ENCODE data around the gene IFT88.

Gene IFT88

DNA sequence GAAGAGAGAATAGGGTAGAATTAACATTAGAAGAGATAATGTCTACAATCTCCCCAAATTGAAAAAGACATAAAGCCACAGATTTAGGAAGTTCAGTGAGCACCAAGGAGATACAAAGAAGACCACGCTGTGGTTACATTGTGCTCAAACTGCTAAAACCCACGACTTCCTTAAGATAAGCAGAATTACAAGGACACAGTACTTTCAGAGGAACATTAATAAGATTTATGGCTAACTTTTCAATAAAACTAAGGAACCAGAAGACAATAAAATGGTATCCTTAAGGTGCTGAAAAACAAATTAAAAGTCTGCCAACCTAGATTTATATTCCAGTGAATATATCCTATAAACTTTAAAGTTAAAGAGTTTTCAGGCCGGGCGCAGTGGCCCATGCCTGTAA, 129.1 kb downstream of the IFT88 start:
- no peak for ATAC-seq

GRCh38 chr13:20699715-20700114, 132.8 kb downstream of the IFT88 start:
- no peak for ATAC-seq

GRCh38 chr13:20700288-20700687, 133.3 kb downstream of the IFT88 start:
- no peak for ATAC-seq

DNA sequence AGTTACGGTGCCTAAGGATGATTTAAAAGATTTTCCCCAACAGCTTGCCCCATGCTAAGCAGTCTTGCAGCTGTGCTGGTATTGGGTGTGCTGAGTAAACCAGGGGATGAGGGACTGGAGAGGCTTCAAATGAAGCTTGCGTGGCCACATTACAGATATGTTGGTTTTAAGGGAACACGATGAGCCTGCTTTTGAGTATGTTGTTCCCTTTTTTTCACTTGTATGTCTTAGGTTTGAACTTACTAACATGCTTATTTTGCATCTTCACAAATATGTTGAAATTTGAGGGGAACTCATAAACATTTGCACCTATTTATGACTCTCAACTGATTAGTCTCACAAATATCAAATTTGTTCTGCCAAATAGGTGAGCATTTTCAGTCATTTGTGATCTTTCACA, 134.5 kb downstream of the IFT88 start:
- no peak for ATAC-seq

DNA sequence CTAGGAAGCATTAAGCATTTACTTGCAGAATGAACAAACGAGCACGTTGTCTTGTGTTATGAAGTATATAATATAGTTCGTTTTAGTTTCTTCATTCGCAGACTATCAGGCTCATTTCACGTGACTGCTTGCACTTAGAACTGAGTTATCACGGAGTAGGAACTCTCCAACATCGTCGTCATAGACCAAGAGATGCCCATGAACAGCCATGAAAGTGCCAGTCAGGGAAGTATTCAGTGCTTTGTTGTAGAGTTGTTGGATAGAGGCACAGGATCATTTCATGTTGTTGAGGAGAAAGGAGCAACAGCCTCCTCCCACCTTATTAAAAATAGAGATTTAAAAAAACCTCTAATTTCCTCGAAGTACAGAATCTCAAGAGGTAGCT, 135.6 kb downstream of the IFT88 start:
- no peak for ATAC-seq

DNA sequence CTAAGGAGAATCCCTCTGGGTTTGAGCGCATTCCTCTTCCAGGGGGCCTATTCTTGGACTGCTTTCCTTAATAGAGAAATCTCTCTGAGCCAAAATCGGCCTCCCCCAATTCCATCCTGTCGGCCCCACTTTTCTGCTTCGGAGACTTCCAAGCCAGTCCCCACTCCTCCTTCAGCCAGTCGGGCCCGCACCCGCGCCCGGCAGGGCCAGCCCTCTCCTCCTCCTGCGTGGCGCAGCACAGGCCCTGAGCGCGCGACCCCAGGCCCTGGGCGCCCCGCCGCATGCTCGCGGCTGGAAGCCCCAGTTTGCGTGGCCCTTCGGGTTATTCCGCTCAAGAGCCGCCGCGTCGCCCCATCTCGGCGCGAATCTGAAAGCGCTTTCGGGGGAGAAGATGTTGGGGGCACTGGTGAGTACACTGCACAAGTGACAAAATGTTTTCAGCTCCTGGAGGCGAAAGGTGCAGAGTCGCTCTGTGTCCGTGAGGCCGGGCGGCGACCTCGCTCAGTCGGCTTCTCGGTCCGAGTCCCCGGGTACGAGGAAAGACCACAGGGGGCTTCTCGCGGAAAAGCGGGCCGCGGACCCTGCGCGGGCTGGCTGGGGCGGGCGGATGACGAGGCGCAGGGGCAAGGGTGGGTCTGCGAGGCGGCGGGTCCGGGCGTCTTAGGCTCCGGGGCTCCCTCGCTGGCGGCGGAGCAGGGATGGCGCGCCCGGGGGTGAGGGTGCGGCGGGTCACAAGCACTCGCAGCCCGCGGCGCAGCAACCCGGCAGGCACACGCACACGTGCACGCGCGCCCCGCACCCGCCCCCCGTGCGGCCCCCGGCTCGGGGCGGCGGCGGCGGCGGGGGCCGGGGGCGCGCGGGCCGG, 136.2 kb downstream of the IFT88 start, which contains the start of gene IL17D:
Gene IL17D (plus strand): TSS at position 785 of the 865 bp plus-strand sequence. CDS start 303 bp downstream, outside the sequence.
- ATAC-seq, result peak; percentile 20 to 26

DNA sequence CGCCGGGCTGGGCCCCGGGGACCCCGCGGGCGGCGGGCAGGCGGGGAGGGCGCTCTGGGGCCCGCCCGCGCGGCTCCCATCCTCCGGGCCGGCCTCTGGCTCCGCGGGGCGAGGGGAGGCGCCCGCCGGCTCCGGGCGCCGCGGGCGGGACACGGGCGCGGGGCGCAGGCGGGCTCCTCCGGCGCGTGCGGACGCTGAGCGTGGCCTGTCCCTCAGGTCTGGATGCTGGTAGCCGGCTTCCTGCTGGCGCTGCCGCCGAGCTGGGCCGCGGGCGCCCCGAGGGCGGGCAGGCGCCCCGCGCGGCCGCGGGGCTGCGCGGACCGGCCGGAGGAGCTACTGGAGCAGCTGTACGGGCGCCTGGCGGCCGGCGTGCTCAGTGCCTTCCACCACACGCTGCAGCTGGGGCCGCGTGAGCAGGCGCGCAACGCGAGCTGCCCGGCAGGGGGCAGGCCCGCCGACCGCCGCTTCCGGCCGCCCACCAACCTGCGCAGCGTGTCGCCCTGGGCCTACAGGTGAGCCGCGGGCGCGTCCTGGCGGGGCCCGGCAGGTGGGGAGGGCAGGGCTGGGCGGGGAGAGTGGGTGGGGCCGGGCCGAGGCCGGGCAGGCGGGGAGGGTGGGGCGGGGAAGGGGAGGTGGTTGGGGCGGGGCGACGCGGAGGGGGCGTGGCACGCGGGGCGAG, 137.0 kb downstream of the IFT88 start:
- ATAC-seq, result peak; percentile 86 to 90

GRCh38 chr13:20704459-20705069, 137.6 kb downstream of the IFT88 start:
- ATAC-seq, result no peak

DNA sequence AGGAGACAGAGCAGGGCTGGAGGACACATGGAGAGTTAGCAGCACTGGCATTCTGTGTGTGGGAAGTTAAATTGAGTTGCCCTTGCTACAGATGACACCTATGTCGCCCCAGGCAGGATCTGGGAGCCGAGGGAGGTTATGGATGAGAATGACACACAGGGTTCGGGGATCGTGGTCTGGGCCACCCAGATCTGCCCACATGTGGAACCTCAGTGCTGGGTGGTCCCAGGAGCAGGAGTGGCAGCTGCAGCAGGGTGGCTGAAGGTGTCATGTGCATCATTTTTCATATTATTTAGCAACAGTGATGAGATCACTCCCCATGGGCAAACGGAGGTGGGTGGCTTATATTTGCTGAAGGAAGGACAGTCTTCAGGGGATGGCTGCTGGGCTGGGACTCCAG, 139.7 kb downstream of the IFT88 start:
- no peak for ATAC-seq

- ATAC-seq, result no peak
Measured at GRCh38 chr13:20708216-20708615, 141.3 kb downstream of the IFT88 start.

DNA sequence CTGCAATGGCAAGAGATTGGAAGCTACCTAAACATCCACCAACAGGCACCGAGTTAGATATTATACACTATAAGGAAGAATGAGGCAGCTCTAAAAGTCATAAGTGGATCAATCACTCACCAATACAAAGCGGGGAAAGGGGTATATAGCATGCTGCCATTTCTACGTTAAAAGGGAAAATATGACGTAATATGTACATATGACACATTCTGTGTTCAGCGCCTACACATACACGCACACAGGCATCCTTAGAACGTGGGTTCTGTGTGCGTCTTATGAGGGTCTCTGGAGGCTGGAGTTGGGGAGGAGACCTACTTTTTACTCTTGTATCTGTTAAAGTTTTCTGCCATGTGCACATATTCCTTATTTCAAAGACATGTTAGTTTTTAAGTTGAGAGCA, 142.4 kb downstream of the IFT88 start:
- ATAC-seq, result no peak

DNA sequence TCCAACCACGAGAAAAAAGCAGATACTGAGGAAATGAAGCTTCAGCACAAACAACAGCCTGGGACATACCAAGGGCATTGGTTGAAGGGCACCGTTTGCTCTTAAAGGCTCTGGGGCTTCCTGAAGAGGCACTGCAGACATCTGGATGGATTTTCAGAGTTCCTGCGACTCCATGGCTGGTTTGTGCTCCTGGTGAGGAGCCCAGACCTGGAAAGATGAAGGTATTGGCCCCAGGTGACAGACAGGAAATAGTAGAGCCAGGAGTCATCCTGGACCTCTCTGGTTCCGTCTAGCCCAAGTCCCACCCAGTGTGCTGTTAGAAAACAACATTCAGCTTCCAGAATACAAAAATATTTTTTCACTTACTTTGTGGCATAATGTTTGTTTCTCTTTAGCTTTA, 142.8 kb downstream of the IFT88 start:
- no peak for ATAC-seq

GRCh38 chr13:20711301-20712044, 144.5 kb downstream of the IFT88 start:
- ATAC-seq, result no peak

- no peak for ATAC-seq
Measured at GRCh38 chr13:20713014-20713376, 146.0 kb downstream of the IFT88 start.

DNA sequence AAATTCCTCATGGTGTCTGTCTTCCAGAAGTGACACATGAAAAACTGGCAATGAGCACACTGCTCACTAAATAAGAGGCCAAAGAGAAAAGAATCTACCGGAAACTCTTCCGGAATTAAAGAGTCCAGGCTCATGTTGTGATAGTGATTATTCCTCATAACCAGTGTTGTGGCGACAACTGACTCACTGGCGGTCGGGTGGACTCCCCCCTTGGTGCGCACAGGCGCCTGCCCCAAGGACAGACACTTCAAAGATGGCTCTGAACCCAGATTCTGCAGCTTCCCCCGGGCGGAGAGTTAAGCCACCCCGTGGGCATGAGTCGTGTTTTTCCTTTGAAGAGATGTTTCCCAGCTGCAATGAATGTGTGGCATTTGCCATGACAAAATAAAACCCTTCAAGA, 146.8 kb downstream of the IFT88 start:
- no peak for ATAC-seq

DNA sequence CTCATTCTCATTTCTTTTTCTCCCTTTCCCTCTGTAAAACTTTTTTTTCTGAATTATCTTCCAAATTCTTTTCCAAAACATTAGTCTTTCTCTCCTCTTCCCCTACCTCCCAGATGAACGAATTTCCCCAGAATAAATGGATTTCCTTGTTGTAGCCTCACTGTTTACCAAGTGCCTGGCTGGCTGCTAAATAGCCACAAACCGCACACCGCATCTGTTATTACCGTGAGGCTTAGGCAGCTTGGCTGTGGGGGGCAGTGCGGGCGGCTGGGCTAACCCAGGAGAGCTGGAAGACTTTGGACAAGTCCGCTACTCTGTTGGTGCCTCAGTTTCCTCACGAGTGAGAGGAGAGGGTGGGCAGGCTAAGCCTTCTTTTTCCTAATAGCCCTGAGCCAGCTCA, 147.2 kb downstream of the IFT88 start:
- ATAC-seq, result no peak

GRCh38 chr13:20714563-20715329, 147.8 kb downstream of the IFT88 start:
- no peak for ATAC-seq

DNA sequence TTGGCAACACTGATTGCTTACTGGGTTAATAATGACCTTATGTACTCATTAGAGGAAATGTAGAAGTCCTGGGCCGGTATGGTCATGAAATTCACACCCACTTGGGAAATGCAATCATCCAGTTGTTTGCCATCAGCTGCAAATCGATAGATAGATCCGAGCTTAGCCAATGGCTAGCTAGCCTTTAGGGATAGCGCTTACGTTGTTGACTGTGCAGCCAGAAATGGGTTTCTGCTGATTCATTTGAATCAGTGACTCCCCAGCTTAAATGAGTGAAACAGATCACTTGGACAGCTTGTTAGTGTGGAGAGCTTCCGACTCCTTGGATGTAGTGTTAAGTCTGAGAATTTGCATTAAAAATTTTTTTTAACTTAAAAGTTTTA, 148.4 kb downstream of the IFT88 start:
- ATAC-seq, result no peak

DNA sequence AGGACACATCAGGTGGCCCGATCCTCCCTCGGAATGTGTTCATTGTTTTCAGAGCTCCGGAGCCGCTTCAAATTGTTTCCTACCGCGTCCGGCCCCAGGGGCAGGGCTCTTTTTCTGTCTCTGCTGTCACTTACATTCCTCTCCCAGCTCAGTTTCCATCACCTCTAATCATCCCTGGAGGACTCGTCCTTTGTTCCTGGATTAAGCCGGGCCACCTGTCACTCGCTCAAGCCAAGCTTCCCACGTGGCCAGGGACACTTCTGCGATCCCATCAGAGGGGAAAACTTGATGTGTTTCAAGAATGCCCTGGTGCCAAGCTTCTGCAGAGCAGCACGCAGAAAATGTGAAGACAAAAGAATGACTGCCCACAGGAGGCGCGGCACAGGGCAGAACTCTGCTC, 150.0 kb downstream of the IFT88 start:
- no peak for ATAC-seq

DNA sequence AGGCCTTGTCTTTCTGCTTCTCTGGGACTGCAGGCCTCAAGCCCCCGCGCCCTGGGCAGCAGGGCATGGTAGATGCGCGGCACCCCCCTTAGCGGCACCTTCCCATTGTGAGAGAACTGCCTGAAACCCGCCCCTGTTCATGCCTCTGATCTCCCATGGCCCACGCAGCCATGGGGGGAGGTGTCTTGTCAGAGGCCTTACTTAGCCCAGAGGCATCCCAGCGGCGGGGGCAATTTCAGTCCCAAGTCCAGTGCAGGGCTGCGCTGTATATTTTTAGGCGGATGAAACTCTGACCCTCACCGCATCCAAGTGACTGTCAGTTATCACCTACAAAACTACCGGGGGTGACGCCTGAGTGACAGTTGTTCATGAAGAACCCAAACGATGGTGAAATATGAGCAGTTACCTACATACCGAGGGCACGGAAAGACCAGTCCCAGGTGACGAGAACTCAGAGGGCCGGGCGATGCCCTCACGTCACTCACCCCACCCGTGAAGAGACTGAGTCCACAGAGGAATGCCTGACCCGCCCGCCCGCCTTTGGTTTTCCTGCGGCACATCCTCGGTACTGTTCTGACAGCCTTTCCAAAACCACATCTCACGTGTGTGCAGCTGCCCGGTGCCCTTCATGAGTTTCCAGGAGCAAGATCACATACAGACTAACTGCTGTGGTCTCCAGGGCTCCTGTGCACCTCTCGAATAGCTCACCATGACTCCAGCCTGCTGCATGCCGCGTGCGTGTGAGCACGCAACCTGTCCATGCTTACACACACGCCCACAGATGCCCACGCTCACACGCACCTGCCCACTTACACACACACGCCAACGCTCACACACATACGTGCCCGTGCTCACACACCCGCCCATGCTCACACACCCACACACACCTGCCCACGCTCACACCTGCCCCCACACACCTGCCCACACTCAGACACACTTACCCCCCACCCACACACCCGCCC, 150.9 kb downstream of the IFT88 start:
- no peak for ATAC-seq

- no peak for ATAC-seq
Measured at GRCh38 chr13:20718958-20719566, 152.1 kb downstream of the IFT88 start.

Data from activated CD4-positive, CD25-positive, alpha-beta regulatory T cell treated with anti-CD3 and anti-CD28 coated beads, Interleukin-2, amount 50 U/mL, for 24 hours (primary cell).